ENCODE measurements around the gene ST3GAL3. TPM values are rescaled to one million over a fixed set of nuclear protein-coding genes. Genes with fewer than 3 reads are reported as not detected.

The ST3GAL3 gene
- total RNA-seq, 1 experiment from 2014 or later, result 26.0 TPM

DNA sequence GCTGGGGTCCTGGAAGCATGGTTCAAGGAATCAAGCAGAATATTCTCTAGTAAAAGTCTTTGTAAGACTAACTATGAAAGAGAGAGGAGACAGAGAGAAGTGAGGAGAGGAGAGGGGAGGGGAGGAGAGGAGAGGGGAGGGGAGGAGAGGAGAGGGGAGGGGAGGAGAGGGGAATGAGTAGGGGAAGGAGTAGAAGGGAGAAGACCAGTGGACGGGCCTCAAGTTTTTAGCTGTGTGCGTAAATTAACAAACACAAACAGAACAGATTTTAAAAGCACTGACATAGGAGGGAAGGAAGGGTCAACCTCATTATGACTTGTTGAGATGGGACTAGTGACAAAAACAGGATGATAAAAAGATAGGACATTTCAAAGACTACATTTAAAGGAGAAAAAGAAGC is 62.8 kb downstream of the ST3GAL3 start:
- H3K27me3 ChIP-seq (ENCODE audit: control insufficient read depth, insufficient read depth, low read length), result no peaks in the 10 kb centered on the region
- H3K4me1 ChIP-seq (ENCODE audit: control insufficient read depth, insufficient read depth, low read length), result no peaks in the 10 kb centered on the region
- H3K4me3 ChIP-seq (ENCODE audit: low read depth in 2 of 2, low read length in 2 of 2), result no peak overlapping the region
- TF ChIP-seq SIN3A (IDR thresholded peaks at IDR 0.05; ENCODE audit: borderline replicate concordance, insufficient read depth, low read depth, low read length), result no peak
- TF ChIP-seq, protein P1, sequence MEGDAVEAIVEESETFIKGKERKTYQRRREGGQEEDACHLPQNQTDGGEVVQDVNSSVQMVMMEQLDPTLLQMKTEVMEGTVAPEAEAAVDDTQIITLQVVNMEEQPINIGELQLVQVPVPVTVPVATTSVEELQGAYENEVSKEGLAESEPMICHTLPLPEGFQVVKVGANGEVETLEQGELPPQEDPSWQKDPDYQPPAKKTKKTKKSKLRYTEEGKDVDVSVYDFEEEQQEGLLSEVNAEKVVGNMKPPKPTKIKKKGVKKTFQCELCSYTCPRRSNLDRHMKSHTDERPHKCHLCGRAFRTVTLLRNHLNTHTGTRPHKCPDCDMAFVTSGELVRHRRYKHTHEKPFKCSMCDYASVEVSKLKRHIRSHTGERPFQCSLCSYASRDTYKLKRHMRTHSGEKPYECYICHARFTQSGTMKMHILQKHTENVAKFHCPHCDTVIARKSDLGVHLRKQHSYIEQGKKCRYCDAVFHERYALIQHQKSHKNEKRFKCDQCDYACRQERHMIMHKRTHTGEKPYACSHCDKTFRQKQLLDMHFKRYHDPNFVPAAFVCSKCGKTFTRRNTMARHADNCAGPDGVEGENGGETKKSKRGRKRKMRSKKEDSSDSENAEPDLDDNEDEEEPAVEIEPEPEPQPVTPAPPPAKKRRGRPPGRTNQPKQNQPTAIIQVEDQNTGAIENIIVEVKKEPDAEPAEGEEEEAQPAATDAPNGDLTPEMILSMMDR (IDR thresholded peaks at IDR 0.05), result no peak
- TF ChIP-seq, protein P2, sequence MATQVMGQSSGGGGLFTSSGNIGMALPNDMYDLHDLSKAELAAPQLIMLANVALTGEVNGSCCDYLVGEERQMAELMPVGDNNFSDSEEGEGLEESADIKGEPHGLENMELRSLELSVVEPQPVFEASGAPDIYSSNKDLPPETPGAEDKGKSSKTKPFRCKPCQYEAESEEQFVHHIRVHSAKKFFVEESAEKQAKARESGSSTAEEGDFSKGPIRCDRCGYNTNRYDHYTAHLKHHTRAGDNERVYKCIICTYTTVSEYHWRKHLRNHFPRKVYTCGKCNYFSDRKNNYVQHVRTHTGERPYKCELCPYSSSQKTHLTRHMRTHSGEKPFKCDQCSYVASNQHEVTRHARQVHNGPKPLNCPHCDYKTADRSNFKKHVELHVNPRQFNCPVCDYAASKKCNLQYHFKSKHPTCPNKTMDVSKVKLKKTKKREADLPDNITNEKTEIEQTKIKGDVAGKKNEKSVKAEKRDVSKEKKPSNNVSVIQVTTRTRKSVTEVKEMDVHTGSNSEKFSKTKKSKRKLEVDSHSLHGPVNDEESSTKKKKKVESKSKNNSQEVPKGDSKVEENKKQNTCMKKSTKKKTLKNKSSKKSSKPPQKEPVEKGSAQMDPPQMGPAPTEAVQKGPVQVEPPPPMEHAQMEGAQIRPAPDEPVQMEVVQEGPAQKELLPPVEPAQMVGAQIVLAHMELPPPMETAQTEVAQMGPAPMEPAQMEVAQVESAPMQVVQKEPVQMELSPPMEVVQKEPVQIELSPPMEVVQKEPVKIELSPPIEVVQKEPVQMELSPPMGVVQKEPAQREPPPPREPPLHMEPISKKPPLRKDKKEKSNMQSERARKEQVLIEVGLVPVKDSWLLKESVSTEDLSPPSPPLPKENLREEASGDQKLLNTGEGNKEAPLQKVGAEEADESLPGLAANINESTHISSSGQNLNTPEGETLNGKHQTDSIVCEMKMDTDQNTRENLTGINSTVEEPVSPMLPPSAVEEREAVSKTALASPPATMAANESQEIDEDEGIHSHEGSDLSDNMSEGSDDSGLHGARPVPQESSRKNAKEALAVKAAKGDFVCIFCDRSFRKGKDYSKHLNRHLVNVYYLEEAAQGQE (IDR thresholded peaks at IDR 0.05; ENCODE audit: insufficient read depth in 1 of 2, low read depth in 2 of 2, low read length in 1 of 2), result no peak
- no peak for TF ChIP-seq TCF7L2 (IDR thresholded peaks at IDR 0.05; ENCODE audit: low read depth, low read length)
- ATAC-seq (no peak), DNase-seq (ENCODE audit: low read depth, low spot score) (no peak)
- ChIA-PET POLR2A (no interaction called here), CTCF (interaction anchor here (0.7 kb wide), 1 partner anchor 128 kb away, joined by 3 read pairs; no protein-coding TSS in a partner anchor)
- no peak overlapping the region for H3K27ac ChIP-seq (ENCODE audit: low read length)
- H3K36me3 ChIP-seq (ENCODE audit: control insufficient read depth, insufficient read depth, low read length), result no peaks in the 10 kb centered on the region
- no peaks in the 10 kb centered on the region for H3K9me3 ChIP-seq (ENCODE audit: control insufficient read depth, insufficient read depth, low read depth, low read length)
- in situ Hi-C loops (cut with HindIII; ENCODE audit: low pct_unique_long_range_greater_than_20kb, low sequenced_read_pairs), result loop anchor here (25.0 kb wide), 1 partner anchor 167 kb away; the partner anchor contains the start of genes ARTN and IPO13
- intact Hi-C loops (cut with micrococcal nuclease; ENCODE audit: unreplicated experiment), result no loop called here
- BruUV-seq (replicated peaks), result no TSS peak

DNA sequence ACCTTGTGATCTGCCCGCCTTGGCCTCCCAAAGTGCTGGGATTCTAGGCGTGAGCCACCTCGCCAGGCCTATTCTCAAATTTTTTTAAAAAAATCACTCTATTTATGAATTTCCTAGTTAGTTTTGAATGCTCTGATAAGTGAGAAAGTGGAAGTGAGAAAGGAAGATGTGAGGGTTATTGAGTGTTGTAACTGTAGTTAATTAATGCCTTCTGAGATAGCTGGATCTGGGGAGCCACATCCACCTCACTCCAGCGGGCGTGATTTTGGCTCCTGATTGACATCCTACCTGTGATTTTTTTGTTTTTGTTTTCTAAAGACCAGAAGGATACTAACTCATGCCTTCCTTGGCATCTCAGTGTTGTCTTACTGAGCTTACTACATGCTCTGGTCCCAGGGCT is 65.6 kb downstream of the ST3GAL3 start:
- TF ChIP-seq TCF7L2 (IDR thresholded peaks at IDR 0.05; ENCODE audit: low read depth, low read length) (no peak), POLR2AphosphoS5 (IDR thresholded peaks at IDR 0.05; ENCODE audit: low read depth, low read length) (no peak), SIN3A (IDR thresholded peaks at IDR 0.05; ENCODE audit: borderline replicate concordance, insufficient read depth, low read depth, low read length) (no peak)
- TF ChIP-seq, protein P2 (IDR thresholded peaks at IDR 0.05; ENCODE audit: insufficient read depth in 1 of 2, low read depth in 2 of 2, low read length in 1 of 2), result no peak
- TF ChIP-seq, protein P1 (IDR thresholded peaks at IDR 0.05), result no peak
- POLR2A ChIA-PET, result no interaction called here
- no TSS peak for BruUV-seq (replicated peaks)
- no peaks in the 10 kb centered on the region for H3K36me3 ChIP-seq (ENCODE audit: control insufficient read depth, insufficient read depth, low read length)
- no peaks in the 10 kb centered on the region for H3K9me3 ChIP-seq (ENCODE audit: control insufficient read depth, insufficient read depth, low read depth, low read length)
- intact Hi-C loops (cut with micrococcal nuclease; ENCODE audit: unreplicated experiment), result no loop called here
- ATAC-seq, result no peak
- in situ Hi-C loops (cut with HindIII; ENCODE audit: low pct_unique_long_range_greater_than_20kb, low sequenced_read_pairs), result loop anchor here (25.0 kb wide), 1 partner anchor 164 kb away; the partner anchor contains the start of genes ARTN and IPO13
- no peaks in the 10 kb centered on the region for H3K4me1 ChIP-seq (ENCODE audit: control insufficient read depth, insufficient read depth, low read length)
- DNase-seq (ENCODE audit: low read depth, low spot score), result no peak
- H3K27ac ChIP-seq (ENCODE audit: low read length), result no peak overlapping the region
- CTCF ChIA-PET, result no interaction called here
- no peaks in the 10 kb centered on the region for H3K27me3 ChIP-seq (ENCODE audit: control insufficient read depth, insufficient read depth, low read length)
- H3K4me3 ChIP-seq (ENCODE audit: low read depth in 2 of 2, low read length in 2 of 2), result no peak overlapping the region
